ENCODE data around the gene OR51E1. TPM values are rescaled to one million over a fixed set of nuclear protein-coding genes. Genes with fewer than 3 reads are reported as not detected.

Gene OR51E1, protein sequence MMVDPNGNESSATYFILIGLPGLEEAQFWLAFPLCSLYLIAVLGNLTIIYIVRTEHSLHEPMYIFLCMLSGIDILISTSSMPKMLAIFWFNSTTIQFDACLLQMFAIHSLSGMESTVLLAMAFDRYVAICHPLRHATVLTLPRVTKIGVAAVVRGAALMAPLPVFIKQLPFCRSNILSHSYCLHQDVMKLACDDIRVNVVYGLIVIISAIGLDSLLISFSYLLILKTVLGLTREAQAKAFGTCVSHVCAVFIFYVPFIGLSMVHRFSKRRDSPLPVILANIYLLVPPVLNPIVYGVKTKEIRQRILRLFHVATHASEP
- total RNA-seq (0.33 TPM), polyA plus RNA-seq (0.68 TPM)
- long read RNA-seq, donor 1, result 0 reads
- long read RNA-seq, donor 2, result 0 reads
- long read RNA-seq, donor 3, result 0 reads
- long read RNA-seq, donor 4, result 0 reads
- long read RNA-seq, donor 5, result 0 reads
- long read RNA-seq, donor 6, result 0 reads
- long read RNA-seq, donor 7, result 0 reads
- long read RNA-seq, donor 8, result 0 reads
- long read RNA-seq, donor 9, result 0 reads
- long read RNA-seq, donor 10, result 0 reads

DNA sequence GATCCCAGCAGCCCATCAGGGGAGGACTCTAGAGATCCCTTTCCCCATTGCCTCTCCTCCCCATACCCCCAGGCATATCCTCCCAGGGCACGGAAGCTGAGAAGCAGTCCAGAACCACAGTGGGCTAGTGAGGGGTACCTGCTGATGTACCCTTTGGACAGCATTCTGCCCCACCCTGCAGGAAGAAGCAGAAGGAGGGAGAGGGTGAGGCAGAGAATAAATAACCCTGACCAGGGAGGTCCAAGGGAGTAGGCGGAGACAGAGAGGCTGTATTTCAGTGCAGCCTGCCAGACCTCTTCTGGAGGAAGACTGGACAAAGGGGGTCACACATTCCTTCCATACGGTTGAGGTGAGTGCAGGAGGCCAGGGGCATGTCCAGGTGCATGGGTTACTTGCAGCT is at the start of gene OR51E1:
TSS of gene OR51E1 (plus strand) at position 301 of the 400 bp plus-strand sequence. CDS start 8,545 bp downstream, outside the sequence.
- no peak for DNase-seq (ENCODE audit: low read depth in 6 of 9, low spot score in 9 of 9)

DNA sequence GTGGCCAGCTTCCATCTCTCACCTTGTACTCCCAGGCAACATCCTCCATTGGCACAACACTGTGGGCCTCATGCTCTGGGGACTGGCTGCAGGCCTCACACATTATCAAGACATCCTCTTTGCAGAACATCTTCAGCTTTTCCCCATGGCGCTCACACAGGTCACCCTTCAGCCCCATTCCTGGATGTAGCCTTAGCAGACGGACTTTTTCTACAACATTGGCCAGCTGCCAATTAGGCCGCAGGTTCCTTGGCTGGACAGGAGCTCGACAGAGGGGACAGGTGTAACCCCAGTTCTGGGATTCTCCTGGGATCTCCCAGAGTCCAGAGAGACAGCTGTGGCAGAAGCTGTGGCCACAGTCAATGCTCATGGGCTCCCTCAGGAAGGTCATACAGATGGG is 38.7 kb upstream of the OR51E1 start:
- WGBS, result 98% methylated on average over 4 of the region's 4 CpGs
- Histone ChIP-seq H3K27me3 (ENCODE audit: control insufficient read depth in 2 of 2, insufficient read depth in 1 of 2, low read length in 1 of 2) (no peaks in the 10 kb centered on the region), H3K36me3 (ENCODE audit: control insufficient read depth in 2 of 2, insufficient read depth in 2 of 2, low read length in 1 of 2) (peaks cover 21% of the 10 kb centered on the region in 2 donors), H3K27ac (ENCODE audit: low read depth in 1 of 2, low read length in 1 of 2) (no peak overlapping the region), H3K4me3 (ENCODE audit: low read length in 2 of 2) (no peak overlapping the region), H3K9me3 (ENCODE audit: control insufficient read depth in 2 of 2, insufficient read depth in 1 of 2, low read length in 1 of 2) (no peaks in the 10 kb centered on the region), H3K4me1 (ENCODE audit: control insufficient read depth in 2 of 2, insufficient read depth in 2 of 2, low read length in 2 of 2) (peaks cover 7 to 8% of the 10 kb centered on the region in 2 donors)
- no peak for DNase-seq (ENCODE audit: low read depth in 6 of 9, low spot score in 9 of 9)

More for the DNA sequence above, at the start of gene OR51E1:
- no peaks in the 10 kb centered on the region for H3K9me3 ChIP-seq (ENCODE audit: control insufficient read depth in 2 of 2, insufficient read depth in 1 of 2, low read length in 1 of 2)
- 93% methylated on average over 3 of the region's 3 CpGs for WGBS
- H3K27ac ChIP-seq (ENCODE audit: low read depth in 1 of 2, low read length in 1 of 2), result no peak within 1 kb of the TSS
- H3K36me3 ChIP-seq (ENCODE audit: control insufficient read depth in 2 of 2, insufficient read depth in 2 of 2, low read length in 1 of 2), result no peaks in the 10 kb centered on the region
- no peak within 1 kb of the TSS for H3K4me3 ChIP-seq (ENCODE audit: low read length in 2 of 2)
- H3K4me1 ChIP-seq (ENCODE audit: control insufficient read depth in 2 of 2, insufficient read depth in 2 of 2, low read length in 2 of 2), result no peaks in the 10 kb centered on the region
- H3K27me3 ChIP-seq (ENCODE audit: control insufficient read depth in 2 of 2, insufficient read depth in 1 of 2, low read length in 1 of 2), result no peaks in the 10 kb centered on the region

DNA sequence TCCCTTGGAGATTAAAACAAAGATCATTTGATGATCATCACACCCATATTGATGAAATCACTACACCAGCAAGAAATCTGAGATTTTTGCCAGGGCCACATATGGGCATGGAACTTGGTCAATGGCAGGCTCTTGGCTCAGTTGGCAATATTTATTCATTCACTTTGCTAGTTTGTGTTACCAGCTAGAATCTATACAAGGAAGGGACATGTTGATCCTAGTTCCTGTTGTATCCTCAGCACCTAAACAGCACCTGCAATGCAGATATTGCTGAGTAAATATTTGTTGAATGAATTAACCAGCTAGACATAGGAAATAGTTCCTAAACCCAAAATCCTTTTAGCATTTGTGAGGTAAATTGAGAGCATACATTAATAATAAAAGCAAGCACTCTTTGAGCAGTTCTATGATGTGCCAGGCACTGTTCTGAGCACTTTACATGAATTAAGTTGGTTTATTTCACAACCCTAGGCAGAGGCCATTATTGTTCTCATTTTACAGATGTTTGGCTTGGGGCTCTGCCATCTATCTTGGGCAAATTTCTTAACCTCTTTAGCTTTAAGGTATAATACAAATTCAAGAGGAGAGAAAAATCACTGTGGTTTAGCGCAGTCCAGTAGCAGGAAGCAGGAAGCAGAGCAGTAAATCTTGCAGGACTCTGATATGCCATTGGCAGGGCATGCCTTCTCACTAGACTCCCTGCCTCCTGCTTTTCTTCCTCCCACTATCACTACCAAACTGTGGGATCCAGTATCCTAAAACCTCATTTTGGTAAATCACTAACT is 37.4 kb upstream of the OR51E1 start:
- WGBS, result 42% methylated on average over 1 of the region's 1 CpG

DNA sequence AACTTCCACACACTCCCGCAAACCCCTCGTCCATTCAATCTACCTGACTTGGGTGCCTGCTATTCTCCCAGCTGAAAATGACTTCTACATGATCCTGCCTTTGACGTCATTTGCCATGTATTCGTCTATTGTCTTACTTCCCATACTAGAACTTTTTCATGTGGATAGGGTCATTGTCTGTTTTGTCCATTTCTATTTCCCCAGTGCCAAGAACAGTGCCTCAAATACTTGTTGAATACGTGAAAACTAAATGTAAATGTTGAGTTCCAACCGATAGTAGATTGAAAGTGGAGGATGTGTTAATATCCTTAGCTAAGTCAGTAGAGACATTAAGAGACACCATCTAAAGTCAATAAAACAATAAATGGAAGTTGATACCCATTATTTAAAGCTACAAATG is 36.7 kb upstream of the OR51E1 start:
- Histone ChIP-seq H3K27ac (ENCODE audit: low read depth in 1 of 2, low read length in 1 of 2) (no peak overlapping the region), H3K27me3 (ENCODE audit: control insufficient read depth in 2 of 2, insufficient read depth in 1 of 2, low read length in 1 of 2) (no peaks in the 10 kb centered on the region), H3K4me1 (ENCODE audit: control insufficient read depth in 2 of 2, insufficient read depth in 2 of 2, low read length in 2 of 2) (peaks cover 7 to 8% of the 10 kb centered on the region in 2 donors), H3K36me3 (ENCODE audit: control insufficient read depth in 2 of 2, insufficient read depth in 2 of 2, low read length in 1 of 2) (peaks cover 3 to 6% of the 10 kb centered on the region in 2 donors), H3K9me3 (ENCODE audit: control insufficient read depth in 2 of 2, insufficient read depth in 1 of 2, low read length in 1 of 2) (no peaks in the 10 kb centered on the region), H3K4me3 (ENCODE audit: low read length in 2 of 2) (peak overlapping the region; percentile 86 to 89)
- DNase-seq (ENCODE audit: low read depth in 6 of 9, low spot score in 9 of 9), result peak in 1 of 9 donors; percentile 2
- 25% methylated on average over 6 of the region's 6 CpGs for WGBS

More for the DNA sequence above, 37.4 kb upstream of the OR51E1 start:
- no peak overlapping the region for H3K4me3 ChIP-seq (ENCODE audit: low read length in 2 of 2)
- H3K36me3 ChIP-seq (ENCODE audit: control insufficient read depth in 2 of 2, insufficient read depth in 2 of 2, low read length in 1 of 2), result peaks cover 10 to 11% of the 10 kb centered on the region in 2 donors
- H3K9me3 ChIP-seq (ENCODE audit: control insufficient read depth in 2 of 2, insufficient read depth in 1 of 2, low read length in 1 of 2), result no peaks in the 10 kb centered on the region
- no peak overlapping the region for H3K27ac ChIP-seq (ENCODE audit: low read depth in 1 of 2, low read length in 1 of 2)
- no peak for DNase-seq (ENCODE audit: low read depth in 6 of 9, low spot score in 9 of 9)
- H3K27me3 ChIP-seq (ENCODE audit: control insufficient read depth in 2 of 2, insufficient read depth in 1 of 2, low read length in 1 of 2), result no peaks in the 10 kb centered on the region
- peaks cover 7 to 8% of the 10 kb centered on the region in 2 donors for H3K4me1 ChIP-seq (ENCODE audit: control insufficient read depth in 2 of 2, insufficient read depth in 2 of 2, low read length in 2 of 2)

DNA sequence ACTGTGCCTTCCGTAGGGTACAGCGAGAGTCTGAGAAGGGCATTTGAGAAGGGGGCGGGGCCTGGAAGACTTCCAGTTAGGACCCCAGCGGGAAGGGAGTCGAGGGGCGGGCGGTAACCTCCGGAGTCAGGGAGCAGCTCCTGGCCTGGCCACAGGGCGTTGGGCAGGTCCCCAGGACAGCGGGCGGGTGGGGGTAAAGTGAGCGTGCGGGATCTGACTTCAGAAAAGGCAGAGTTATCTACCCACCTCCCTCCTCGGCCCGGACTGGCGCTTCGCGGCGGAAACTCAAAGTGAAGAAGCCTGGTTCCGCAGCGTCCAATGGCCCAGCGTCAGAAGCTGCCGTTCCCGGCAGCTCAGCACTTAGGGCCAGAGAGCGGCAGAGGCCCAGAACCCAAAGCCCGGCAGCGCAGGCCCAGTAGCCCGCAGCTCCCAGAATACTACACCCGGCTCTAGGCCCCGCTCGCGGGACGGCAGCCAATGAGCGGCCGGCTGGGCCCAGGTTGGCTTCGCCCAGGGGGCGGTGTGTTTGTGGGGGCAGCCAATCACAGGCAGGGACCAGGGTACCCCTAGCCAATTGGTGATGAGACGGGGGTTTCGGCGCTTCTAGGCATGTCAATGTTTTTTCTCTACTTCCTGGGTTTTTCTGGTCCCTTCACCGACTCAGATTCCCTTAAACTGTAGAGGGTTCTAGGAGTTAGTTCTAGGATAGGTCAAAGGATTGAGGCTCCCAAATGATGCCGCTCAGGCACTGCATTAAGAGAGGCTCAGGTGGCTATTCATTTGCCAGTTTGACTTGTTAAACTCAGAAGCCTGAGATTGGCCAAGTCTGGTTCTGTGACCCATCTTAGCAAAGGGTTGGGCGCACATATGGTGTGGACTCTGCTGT is 35.8 kb upstream of the OR51E1 start, which contains the start of gene TRIM68:
TSS of gene TRIM68 (minus strand) at position 451 of the 886 bp plus-strand sequence. CDS start 2,727 bp downstream, outside the sequence.
- H3K9me3 ChIP-seq (ENCODE audit: control insufficient read depth in 2 of 2, insufficient read depth in 1 of 2, low read length in 1 of 2), result no peaks in the 10 kb centered on the region
- H3K4me3 ChIP-seq (ENCODE audit: low read length in 2 of 2), result peak within 1 kb of the TSS; percentile 86 to 89
- H3K4me1 ChIP-seq (ENCODE audit: control insufficient read depth in 2 of 2, insufficient read depth in 2 of 2, low read length in 2 of 2), result peaks cover 7 to 8% of the 10 kb centered on the region in 2 donors
- 4% methylated on average over 43 of the region's 43 CpGs for WGBS
- peak within 1 kb of the TSS; percentile 77 to 82 for H3K27ac ChIP-seq (ENCODE audit: low read depth in 1 of 2, low read length in 1 of 2)
- H3K36me3 ChIP-seq (ENCODE audit: control insufficient read depth in 2 of 2, insufficient read depth in 2 of 2, low read length in 1 of 2), result peaks cover 0 to 5% of the 10 kb centered on the region in 2 donors
- no peaks in the 10 kb centered on the region for H3K27me3 ChIP-seq (ENCODE audit: control insufficient read depth in 2 of 2, insufficient read depth in 1 of 2, low read length in 1 of 2)
- DNase-seq (ENCODE audit: low read depth in 6 of 9, low spot score in 9 of 9), result peak; percentile 77 to 96 (median 87)

DNA sequence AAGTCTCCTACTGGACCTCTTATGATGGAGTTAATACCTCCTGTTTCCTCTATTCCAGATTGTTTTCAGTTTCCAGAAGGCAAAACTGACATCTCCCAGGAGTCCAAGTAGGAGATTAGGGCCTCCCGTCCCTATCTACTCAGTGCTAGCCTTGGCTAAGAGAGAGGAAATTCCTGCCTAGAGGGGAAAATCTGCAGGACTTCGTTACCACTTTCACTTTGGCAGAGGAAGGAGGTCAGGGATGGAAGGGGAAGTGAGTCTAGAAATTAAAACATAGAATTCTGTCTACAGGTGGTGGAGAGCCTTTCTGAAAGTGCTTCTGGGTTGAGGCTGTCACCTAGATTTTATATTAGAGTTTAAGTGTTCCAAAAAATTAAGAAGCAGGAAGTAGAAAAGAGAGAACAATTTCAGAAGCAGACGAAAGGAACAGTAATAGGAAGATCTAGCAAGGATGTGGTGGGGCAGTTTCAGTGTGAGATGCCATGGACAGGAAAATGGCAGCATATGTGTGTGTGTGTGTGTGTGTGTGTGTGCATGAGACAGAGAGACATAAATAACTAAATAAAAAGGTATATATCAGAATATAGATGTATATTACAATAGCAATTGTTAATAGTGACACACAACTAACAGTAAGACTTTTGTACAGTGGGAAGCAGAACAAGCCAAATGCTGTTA is 33.4 kb upstream of the OR51E1 start:
- H3K27me3 ChIP-seq (ENCODE audit: control insufficient read depth in 2 of 2, insufficient read depth in 1 of 2, low read length in 1 of 2), result no peaks in the 10 kb centered on the region
- H3K9me3 ChIP-seq (ENCODE audit: control insufficient read depth in 2 of 2, insufficient read depth in 1 of 2, low read length in 1 of 2), result no peaks in the 10 kb centered on the region
- WGBS, result 48% methylated on average over 3 of the region's 3 CpGs
- DNase-seq (ENCODE audit: low read depth in 6 of 9, low spot score in 9 of 9), result no peak
- H3K4me1 ChIP-seq (ENCODE audit: control insufficient read depth in 2 of 2, insufficient read depth in 2 of 2, low read length in 2 of 2), result peaks cover 7 to 8% of the 10 kb centered on the region in 2 donors
- no peak overlapping the region for H3K27ac ChIP-seq (ENCODE audit: low read depth in 1 of 2, low read length in 1 of 2)
- H3K36me3 ChIP-seq (ENCODE audit: control insufficient read depth in 2 of 2, insufficient read depth in 2 of 2, low read length in 1 of 2), result no peaks in the 10 kb centered on the region
- no peak overlapping the region for H3K4me3 ChIP-seq (ENCODE audit: low read length in 2 of 2)

DNA sequence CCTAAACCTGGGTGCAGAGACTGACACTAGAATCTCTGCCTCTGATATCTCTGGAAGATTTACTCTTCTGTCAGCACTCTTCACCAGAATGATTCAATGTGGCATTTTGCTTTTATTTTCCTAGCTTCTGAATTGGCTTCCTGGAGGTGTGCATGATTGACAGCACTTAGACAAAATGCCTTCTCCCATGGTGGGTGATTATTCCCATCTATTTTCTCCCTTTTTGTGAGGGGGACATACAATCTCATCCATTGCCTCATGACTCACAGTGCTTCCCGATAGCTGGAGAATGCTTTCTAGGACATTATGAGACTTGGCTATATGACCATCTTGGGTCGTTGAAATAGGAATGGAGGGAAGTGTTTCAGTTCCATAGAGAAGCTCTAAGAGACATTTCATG is 31.8 kb upstream of the OR51E1 start:
- 96% methylated on average over 2 of the region's 2 CpGs for WGBS
- H3K27me3 ChIP-seq (ENCODE audit: control insufficient read depth in 2 of 2, insufficient read depth in 1 of 2, low read length in 1 of 2), result no peaks in the 10 kb centered on the region
- H3K4me1 ChIP-seq (ENCODE audit: control insufficient read depth in 2 of 2, insufficient read depth in 2 of 2, low read length in 2 of 2), result peaks cover 2 to 5% of the 10 kb centered on the region in 2 donors
- no peak for DNase-seq (ENCODE audit: low read depth in 6 of 9, low spot score in 9 of 9)
- no peak overlapping the region for H3K27ac ChIP-seq (ENCODE audit: low read depth in 1 of 2, low read length in 1 of 2)
- no peak overlapping the region for H3K4me3 ChIP-seq (ENCODE audit: low read length in 2 of 2)
- no peaks in the 10 kb centered on the region for H3K9me3 ChIP-seq (ENCODE audit: control insufficient read depth in 2 of 2, insufficient read depth in 1 of 2, low read length in 1 of 2)
- H3K36me3 ChIP-seq (ENCODE audit: control insufficient read depth in 2 of 2, insufficient read depth in 2 of 2, low read length in 1 of 2), result no peaks in the 10 kb centered on the region

DNA sequence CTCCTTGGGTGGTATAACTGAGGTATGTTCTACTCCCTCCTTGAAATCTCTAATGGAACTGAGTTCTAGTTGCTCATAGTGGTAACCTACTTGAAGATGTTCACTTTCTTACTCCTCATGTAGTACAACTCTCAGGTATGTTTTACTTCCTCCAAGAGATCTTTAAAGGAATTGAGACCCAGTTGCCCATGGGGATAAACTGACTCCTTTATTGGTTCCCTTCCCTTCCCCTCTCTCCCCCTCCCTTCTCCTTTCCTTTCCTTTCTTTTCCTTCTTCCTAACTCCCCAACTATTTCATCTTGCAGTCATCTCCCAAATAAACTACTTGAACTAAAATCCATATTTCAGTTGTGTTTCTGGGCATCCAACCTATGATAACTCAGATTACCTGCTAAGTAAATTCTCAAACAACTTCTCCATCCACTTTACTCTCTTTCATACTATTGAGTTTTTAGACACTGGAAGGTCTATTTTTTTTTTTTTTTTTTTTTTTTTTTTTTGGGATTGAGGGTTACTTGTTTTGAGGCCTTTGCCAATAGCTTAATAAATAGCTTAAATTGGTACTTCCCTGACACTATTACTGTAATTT is 27.8 kb upstream of the OR51E1 start:
- Histone ChIP-seq H3K4me3 (ENCODE audit: low read length in 2 of 2) (no peak overlapping the region), H3K36me3 (ENCODE audit: control insufficient read depth in 2 of 2, insufficient read depth in 2 of 2, low read length in 1 of 2) (no peaks in the 10 kb centered on the region), H3K27ac (ENCODE audit: low read depth in 1 of 2, low read length in 1 of 2) (no peak overlapping the region), H3K4me1 (ENCODE audit: control insufficient read depth in 2 of 2, insufficient read depth in 2 of 2, low read length in 2 of 2) (no peaks in the 10 kb centered on the region), H3K27me3 (ENCODE audit: control insufficient read depth in 2 of 2, insufficient read depth in 1 of 2, low read length in 1 of 2) (no peaks in the 10 kb centered on the region), H3K9me3 (ENCODE audit: control insufficient read depth in 2 of 2, insufficient read depth in 1 of 2, low read length in 1 of 2) (no peaks in the 10 kb centered on the region)
- DNase-seq (ENCODE audit: low read depth in 6 of 9, low spot score in 9 of 9), result no peak
